GM18858 (cell line): ENCODE measurements around the gene EPHB4.
"Not testable (repeated sequence)": the region's sequence is repeated elsewhere in the genome, so short reads cannot be mapped to it uniquely, and the experiment has no call there.

Experiments
- ATAC-seq: cut with Tn5 transposase; IDR thresholded peaks from one replicate; pipeline ENCODE4 v1.9.1; 2021; ENCODE audit not compliant: unreplicated experiment

Gene EPHB4

GRCh38 chr7:100791881-100792666, 35.2 kb downstream of the EPHB4 start:
- ATAC-seq = no peak

- no peak for ATAC-seq
Measured at GRCh38 chr7:100789055-100789454, 38.3 kb downstream of the EPHB4 start.

- ATAC-seq = no peak
Measured at GRCh38 chr7:100786323-100786722, 41.0 kb downstream of the EPHB4 start.

- ATAC-seq = no peak
Measured at GRCh38 chr7:100785878-100786277, 41.4 kb downstream of the EPHB4 start.

GRCh38 chr7:100783804-100784203, 43.5 kb downstream of the EPHB4 start:
- no peak for ATAC-seq

- ATAC-seq = no peak
Measured at GRCh38 chr7:100781255-100781654, 46.1 kb downstream of the EPHB4 start.

GRCh38 chr7:100779359-100779758, 48.0 kb downstream of the EPHB4 start:
- ATAC-seq = no peak

GRCh38 chr7:100778061-100778621, 49.2 kb downstream of the EPHB4 start:
- no peak for ATAC-seq

- ATAC-seq = no peak
Measured at GRCh38 chr7:100773491-100773890, 53.8 kb downstream of the EPHB4 start.

GRCh38 chr7:100768784-100769183, 58.5 kb downstream of the EPHB4 start:
- ATAC-seq = no peak

GRCh38 chr7:100765250-100765649, 62.1 kb downstream of the EPHB4 start:
- no peak for ATAC-seq

- no peak for ATAC-seq
Measured at GRCh38 chr7:100764841-100765240, 62.5 kb downstream of the EPHB4 start.

- ATAC-seq = no peak
Measured at GRCh38 chr7:100763556-100764140, 63.7 kb downstream of the EPHB4 start.

GRCh38 chr7:100762841-100763240, 64.5 kb downstream of the EPHB4 start:
- not testable (repeated sequence) for ATAC-seq

- no peak for ATAC-seq
Measured at GRCh38 chr7:100759357-100760171, 67.8 kb downstream of the EPHB4 start.

- ATAC-seq = no peak
Measured at GRCh38 chr7:100753750-100754149, 73.6 kb downstream of the EPHB4 start.

GRCh38 chr7:100752994-100753393, 74.3 kb downstream of the EPHB4 start:
- no peak for ATAC-seq
